GM13976 (cell line): Measurements from ENCODE around the gene JAML.

Experiments used
- DNase-seq: peaks from one replicate; pipeline ENCODE4 v3.0.0; 2012; ENCODE audit warnings: low spot score
- in situ Hi-C: fragments of 300-500 bp; cut with MboI; formaldehyde crosslinking; loops from one replicate; pipeline ENCODE4 v1.12.0; 2022; ENCODE audit warnings: low sequenced_read_pairs, mixed read lengths, inconsistent platforms; ENCODE audit not compliant: unreplicated experiment
- TF ChIP-seq, protein P1 (sequence below): IDR thresholded peaks from 2 replicates; pipeline ENCODE4 v1.5.1; 2012; ENCODE audit warnings: borderline replicate concordance, mild to moderate bottlenecking; ENCODE audit not compliant: insufficient read depth; ENCODE audit errors: extremely low read depth, missing control alignments, control extremely low read depth

The JAML gene

DNA sequence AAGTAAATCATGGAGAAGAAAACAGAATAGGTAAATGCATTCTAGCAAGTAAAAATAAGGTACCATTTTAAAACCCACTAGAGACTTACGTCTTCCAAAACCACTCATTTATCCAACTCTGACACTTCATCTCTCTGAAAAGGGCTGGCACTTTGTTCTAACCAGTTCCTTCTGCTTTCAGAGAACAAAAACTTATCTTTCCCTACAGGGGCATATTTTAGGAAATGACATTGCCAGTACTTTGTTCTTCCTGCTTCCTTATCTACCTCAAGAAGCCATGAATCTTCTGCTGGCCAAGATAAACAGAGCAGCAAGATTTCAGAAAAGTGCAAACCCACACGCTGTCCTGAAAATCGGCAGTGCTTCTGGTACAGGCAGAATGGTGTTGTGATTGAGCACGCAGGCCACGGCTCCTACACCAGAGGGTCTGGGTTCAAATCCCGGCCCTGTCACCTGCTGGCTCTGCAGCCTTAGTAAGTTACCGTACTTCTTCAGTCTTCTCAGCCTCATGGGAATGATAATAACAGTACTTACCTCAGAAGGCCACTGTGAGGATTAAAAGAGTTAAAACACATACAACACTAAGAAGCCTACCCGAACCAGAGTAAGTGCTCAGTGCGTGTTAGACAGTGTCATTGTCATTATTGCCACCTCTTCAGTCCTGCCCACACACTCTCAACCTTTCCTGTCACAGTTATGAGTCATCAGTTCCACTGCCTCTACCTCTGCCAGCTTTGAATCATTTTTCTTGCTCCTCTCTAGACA lies 16.4 kb upstream of the JAML start:
- DNase-seq = peak; percentile 54
- TF ChIP-seq, protein P1, sequence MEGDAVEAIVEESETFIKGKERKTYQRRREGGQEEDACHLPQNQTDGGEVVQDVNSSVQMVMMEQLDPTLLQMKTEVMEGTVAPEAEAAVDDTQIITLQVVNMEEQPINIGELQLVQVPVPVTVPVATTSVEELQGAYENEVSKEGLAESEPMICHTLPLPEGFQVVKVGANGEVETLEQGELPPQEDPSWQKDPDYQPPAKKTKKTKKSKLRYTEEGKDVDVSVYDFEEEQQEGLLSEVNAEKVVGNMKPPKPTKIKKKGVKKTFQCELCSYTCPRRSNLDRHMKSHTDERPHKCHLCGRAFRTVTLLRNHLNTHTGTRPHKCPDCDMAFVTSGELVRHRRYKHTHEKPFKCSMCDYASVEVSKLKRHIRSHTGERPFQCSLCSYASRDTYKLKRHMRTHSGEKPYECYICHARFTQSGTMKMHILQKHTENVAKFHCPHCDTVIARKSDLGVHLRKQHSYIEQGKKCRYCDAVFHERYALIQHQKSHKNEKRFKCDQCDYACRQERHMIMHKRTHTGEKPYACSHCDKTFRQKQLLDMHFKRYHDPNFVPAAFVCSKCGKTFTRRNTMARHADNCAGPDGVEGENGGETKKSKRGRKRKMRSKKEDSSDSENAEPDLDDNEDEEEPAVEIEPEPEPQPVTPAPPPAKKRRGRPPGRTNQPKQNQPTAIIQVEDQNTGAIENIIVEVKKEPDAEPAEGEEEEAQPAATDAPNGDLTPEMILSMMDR = no peak
- in situ Hi-C loops = no loop called here

DNA sequence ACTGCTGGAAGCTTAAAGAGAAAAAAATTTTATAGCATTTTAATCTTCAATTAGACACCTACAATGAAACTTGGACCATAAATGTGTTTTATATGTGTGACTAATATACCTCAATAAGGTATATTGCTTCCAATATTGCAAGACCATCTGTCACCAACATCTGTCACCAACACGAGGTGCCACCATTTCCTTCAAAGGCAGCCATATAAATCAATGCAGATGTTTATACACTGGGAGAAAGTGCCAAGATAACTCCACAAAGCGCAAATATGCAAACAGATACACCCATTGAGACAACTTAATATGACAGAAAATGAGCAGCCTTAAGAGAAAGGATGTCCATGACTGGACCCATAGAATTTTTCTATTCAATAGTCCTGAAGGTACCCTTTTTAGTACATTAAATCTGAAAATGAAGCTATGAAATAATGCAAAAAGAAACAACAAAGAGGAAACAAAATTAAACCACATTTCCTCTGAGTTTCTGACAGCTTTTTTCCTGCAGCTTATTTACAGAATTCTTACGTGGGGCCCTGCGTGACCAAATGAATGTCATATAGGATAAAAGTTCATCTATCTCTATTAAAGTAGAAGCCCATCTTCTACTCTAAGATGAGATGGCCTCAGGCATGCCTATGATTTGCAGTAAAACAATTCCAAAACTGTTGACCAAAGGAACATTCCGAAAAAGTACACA lies 14.8 kb upstream of the JAML start:
- DNase-seq = no peak
- in situ Hi-C loops = no loop called here
- TF ChIP-seq, protein P1 = no peak

- in situ Hi-C loops = no loop called here
- no peak for DNase-seq
- TF ChIP-seq, protein P1 = no peak
Observed at GRCh38 chr11:118238929-118239328, 14.1 kb upstream of the JAML start.

DNA sequence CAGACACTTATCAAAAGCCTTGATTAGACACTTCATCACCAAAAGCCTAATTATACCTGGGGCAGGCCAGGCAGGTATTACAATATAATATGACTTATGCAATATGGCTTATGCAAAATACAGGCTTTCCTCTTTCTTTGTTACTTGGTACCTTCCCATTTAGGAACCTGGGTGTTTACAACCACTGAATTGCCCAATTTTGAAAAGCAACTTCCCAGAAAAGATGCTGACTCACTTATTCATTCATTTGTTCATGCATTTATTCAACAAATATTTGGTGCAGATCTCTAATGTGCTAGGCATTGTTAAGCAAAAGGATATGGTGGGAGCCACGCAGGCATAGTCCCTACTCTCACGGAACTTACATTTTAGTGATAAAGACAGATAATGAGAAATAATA lies 13.6 kb upstream of the JAML start:
- TF ChIP-seq, protein P1 = no peak
- DNase-seq = no peak
- in situ Hi-C loops = no loop called here

DNA sequence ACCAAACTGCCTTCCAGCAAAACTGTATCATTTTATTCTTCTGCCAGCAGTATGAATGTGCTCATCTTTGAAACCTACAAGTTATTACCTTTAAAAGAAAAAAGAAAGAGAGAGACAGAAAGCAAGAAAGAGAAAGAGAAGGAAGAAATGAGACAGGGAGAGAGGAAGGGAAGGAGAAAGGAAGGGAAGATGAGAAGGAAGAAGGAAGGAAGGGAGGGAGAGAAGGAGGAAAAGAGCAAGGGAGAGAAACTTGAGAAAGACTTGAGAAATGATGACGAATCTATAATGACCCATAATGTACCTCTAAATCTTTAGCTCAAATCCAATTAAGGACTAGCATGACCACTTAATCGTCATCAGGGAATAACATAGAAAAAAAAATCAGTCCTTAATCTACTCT lies 11.4 kb upstream of the JAML start:
- in situ Hi-C loops = no loop called here
- DNase-seq = no peak
- TF ChIP-seq, protein P1 = no peak

- no peak for DNase-seq
- in situ Hi-C loops = no loop called here
- TF ChIP-seq, protein P1 = no peak
Observed at GRCh38 chr11:118234833-118235232, 10.0 kb upstream of the JAML start.
